Measurements from ENCODE around the gene PSMF1.
"Not testable (repeated sequence)": the region's sequence is repeated elsewhere in the genome, so short reads cannot be mapped to it uniquely, and the experiment has no call there.

Gene PSMF1

DNA sequence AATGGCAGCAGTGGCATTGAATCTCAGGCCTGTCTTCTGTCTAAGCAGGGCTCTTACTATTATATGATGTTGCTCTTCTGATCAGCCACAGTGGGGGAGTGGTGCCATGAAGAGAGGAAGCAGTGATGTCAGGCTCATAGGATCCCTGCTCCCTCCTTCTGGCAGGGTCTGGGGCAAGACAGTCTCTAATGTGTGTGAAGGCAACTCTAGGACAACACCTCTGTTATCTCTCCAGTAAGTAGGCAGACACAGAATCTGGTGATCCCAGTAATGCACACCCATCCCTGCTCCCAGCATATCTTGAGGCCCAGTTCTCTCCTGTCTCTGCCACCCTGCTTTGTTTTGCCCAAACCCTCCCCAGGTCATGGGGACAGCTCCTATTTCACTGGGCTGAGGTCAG, 93.6 kb downstream of the PSMF1 start:
- in situ Hi-C loops (cut with HindIII; ENCODE audit: low sequenced_read_pairs) = no loop called here

GRCh38 chr20:1212607-1213396, 94.4 kb downstream of the PSMF1 start:
- in situ Hi-C loops (cut with HindIII; ENCODE audit: low sequenced_read_pairs) = no loop called here

DNA sequence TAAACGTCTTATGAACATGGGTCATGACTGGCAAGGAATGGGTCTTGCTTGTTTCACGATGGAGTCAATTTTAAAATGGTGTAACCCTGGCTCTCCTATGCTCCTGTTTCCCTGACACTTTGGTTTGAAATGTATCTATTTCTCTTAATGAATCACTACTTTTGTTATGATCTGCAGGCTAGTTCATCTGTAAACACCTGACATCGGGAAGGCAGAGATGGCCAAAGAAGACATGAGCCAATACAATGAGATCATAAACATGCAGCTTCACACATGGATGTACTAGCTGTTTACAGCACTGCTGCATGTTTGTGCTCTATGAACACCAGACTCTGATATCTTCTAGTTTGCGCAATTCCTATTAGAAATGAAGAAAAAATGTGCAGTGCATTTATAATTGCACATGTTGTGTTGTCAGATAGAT, 96.4 kb downstream of the PSMF1 start:
- in situ Hi-C loops (cut with HindIII; ENCODE audit: low sequenced_read_pairs) = no loop called here

GRCh38 chr20:1215386-1216170, 97.2 kb downstream of the PSMF1 start:
- in situ Hi-C loops (cut with HindIII; ENCODE audit: low sequenced_read_pairs) = no loop called here

- in situ Hi-C loops (cut with HindIII; ENCODE audit: low sequenced_read_pairs) = not testable (repeated sequence)
These were observed 98.4 kb downstream of the PSMF1 start for GRCh38 chr20:1216527-1217427.

All from DLD1 (cell line).